HG02759 (cell line): ENCODE data around the gene GSDME.

Experiments used
- ATAC-seq: cut with Tn5 transposase; IDR thresholded peaks from one replicate; pipeline ENCODE4 v1.9.1; 2021; ENCODE audit warnings: mild to moderate bottlenecking, moderate library complexity; ENCODE audit not compliant: unreplicated experiment

Gene GSDME

DNA sequence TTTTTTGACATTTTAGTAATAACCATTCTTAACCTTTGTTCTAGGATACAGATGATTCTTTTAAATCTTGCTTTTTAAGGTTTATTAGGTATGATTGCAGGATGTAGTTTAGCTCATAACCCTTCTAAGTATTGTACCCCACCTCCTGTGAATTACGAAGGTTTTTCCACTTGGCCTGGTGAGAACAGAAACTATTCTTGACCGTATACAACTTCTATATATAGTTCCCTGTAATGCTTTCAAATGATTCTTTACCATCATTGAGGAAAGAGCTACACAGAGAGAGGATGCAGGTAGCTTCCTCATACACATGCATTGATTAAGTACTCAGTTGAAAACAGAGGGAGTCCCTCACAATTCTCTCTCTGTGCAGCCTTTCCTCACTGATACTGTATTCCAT, 97.8 kb downstream of the GSDME start:
- no peak for ATAC-seq

DNA sequence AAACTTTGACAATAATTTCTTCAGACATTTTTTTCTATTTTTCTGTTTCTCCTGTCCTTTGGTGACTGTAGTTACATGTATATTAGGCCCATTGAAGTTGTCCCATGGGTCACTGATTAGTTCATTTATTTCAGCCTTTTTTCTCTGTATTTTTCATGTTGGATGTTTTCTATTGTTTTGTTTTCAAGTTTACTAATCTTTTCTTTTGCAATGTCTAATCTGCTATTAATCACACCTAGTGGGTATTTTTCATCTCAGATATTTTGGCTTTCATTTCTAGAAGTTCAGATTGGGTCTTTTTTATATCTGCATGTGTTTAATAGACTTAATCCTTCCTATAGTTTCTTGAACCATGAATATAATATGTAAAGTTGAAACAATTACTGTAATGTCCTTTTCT, 99.3 kb downstream of the GSDME start:
- ATAC-seq: no peak

DNA sequence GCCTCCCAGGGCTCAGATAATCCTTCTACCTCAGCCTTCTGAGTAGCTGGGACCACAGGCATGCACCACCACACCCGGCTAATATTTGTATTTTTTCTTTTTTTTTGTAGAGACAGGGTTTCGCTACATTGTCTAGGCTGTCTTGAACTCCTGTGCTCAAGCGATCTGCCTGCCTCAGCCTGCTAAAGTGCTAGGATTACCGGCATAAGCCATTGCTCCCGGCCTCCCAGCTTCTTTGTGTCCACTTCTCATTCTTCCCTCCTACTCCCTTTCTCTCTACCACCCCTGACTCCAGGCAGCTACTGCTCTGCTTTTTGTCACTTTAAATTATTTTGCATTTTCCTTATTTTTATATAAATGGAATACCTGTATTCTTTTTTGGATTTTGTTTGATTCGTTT, 100.7 kb downstream of the GSDME start:
- ATAC-seq: no peak

DNA sequence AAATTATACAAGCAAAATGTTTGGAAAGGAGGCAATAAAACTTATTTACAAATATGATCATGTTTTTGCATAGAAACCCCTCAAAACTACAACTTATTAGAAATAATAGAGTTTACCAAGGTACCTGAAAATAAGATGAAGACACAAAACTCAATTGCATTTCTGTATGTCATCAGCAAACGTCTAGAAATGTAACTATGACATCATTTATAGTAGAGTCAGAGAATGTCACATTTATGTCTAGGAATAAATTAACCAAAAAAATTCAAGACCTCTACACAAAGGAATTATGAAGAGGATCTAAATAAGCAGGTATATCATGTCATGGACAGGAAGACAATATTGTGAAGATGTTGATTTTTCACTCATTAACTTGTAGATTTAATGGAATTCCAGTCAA, 103.0 kb downstream of the GSDME start:
- no peak for ATAC-seq

DNA sequence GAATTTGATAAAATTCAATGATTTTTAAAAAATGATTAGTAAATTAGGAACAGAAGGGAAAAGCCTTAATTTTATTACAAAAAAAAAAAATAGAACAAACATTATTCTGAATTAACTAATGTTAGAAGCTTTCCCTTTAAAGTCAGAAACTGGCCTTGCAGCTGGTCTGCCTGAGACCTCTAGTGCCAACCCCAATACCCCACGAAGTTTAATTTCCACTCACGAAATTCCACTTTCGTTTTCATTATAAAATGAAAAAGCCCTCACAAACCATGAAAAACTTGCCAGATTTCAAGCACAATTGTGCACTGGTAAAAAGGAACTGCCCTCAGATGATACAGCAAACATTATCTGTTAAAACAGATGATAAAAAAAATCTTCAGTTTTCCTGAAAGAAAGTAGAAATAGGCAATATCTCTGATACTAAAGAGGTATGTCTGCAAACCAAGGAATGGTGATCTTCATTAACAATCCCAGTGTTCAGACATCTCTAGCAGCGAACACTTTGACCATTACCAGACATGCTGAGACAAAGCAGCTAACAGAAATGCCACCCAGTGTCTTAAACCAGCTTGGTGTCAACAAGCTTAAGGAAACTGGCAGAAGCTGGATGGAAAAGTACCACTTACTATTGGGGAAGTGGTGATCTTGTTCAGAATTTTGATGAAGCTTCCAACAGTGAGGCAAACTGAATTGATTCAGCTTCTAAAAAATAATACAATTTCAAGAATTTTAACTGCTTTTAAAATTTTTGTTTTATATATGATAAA, 103.8 kb downstream of the GSDME start:
- no peak for ATAC-seq

DNA sequence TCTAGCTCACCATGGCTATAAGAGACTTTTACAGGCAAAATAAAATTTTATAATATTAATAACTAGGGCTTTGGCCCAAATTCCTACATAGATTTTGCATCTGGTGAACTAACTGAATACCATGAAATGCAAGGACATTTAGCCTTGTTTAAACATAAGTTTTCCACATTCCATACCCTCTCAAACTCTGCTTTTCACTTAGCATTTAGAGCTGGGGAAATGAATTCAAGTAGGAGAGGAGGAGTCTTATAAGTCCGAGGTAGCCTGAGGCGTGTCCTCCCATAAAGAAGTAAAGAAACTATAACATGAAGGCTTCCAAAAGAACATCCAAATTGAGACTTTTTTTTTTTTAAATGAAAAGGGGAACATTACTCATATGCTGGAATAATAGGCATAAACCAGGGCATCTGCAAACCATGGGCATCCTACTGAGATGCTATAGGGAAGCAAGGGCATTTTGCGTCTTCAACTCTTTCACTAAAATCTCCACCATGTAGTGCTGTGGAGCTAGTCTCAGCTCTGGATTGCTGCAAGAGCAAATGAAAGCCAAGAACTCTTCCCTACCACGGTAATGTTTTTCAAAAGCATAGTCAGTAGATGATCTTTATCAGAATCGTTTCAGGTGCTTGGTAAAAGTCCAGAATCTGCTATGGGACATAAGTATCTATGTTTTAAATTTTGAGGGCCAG, 104.9 kb downstream of the GSDME start:
- no peak for ATAC-seq
